ENCODE data around the gene CDK16. TPM values are rescaled to one million over a fixed set of nuclear protein-coding genes. Genes with fewer than 3 reads are reported as not detected.

Gene CDK16
- total and polyA plus RNA-seq, 9 of the 15 experiments (the other 6 are each of a cell fraction or from before 2014, with no cell fraction given) = 3.9 to 104 (median 57.5) TPM

DNA sequence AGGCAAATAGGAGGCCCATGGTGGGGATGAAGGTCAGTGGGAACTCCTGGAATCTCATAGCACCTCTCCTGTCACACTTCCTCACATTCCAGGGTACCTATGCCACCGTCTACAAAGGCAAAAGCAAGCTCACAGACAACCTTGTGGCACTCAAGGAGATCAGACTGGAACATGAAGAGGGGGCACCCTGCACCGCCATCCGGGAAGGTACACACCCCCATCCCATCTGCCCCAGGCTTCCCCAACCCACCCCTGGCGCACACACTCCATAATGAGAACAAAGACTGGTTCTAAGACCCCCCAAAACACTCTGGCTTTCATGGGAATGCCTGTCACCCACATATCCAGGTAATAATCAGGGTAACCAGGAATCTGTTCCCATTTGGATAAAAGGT is 6.4 kb downstream of the CDK16 start:
- peaks cover under 1% of the 10 kb centered on the region for H3K9me1 ChIP-seq (ENCODE audit: control insufficient read depth, insufficient read depth, low read length)
- H3K79me2 ChIP-seq (ENCODE audit: control insufficient read depth, insufficient read depth, low read length) = peaks cover 29% of the 10 kb centered on the region
- H3K27ac ChIP-seq (ENCODE audit: extremely low read depth, low read depth, low read length) = no peak overlapping the region
- H3K9ac ChIP-seq (ENCODE audit: insufficient read depth in 1 of 2, low read depth in 2 of 2, low read length in 2 of 2) = no peak overlapping the region
- FAIRE-seq = no peak
- no peak for ATAC-seq
- 100% methylated on average over 2 of the region's 4 CpGs for WGBS (ENCODE audit: insufficient coverage, low coverage, missing lambda C conversion rate)
- peaks cover 8 to 13% of the 10 kb centered on the region in 2 experiments; a peak in 3 of 5 replicates for H3K4me1 ChIP-seq (replicated peaks in 1 of 2; ENCODE audit: control insufficient read depth in 2 of 2, insufficient read depth in 2 of 2, low read length in 2 of 2)
- no TSS peak for BruUV-seq (replicated peaks)
- POLR2A ChIA-PET = interaction anchor here (2.1 kb wide), 1 partner anchor 8 kb away, joined by 10 read pairs; the partner anchor contains the start of gene USP11
- peaks cover 22% of the 10 kb centered on the region for H4K20me1 ChIP-seq (replicated peaks; ENCODE audit: control insufficient read depth, insufficient read depth, low read length)
- TF ChIP-seq FOS (IDR thresholded peaks at IDR 0.05; ENCODE audit: extremely low read depth, insufficient read length) (no peak), ARID2 (IDR thresholded peaks at IDR 0.05) (no peak), SAFB2 (IDR thresholded peaks at IDR 0.05; ENCODE audit: borderline replicate concordance, low read depth, low read length, severe bottlenecking) (no peak), TEAD2 (tag; IDR thresholded peaks at IDR 0.05) (no peak), ETV1 (tag; conservative IDR thresholded peaks at IDR 0.05; ENCODE audit: low read depth) (no peak), BCOR (IDR thresholded peaks at IDR 0.05) (no peak), HIVEP1 (CRISPR knock-in tag; IDR thresholded peaks at IDR 0.05) (no peak), MEF2A (IDR thresholded peaks at IDR 0.05; ENCODE audit: control insufficient read depth, low read depth, low read length) (no peak), FOXK2 (conservative IDR thresholded peaks at IDR 0.05 in 1 of 2, IDR thresholded peaks at IDR 0.05 in 1 of 2; ENCODE audit: low read depth in 2 of 2) (no peak), ZKSCAN3 (CRISPR knock-in tag; IDR thresholded peaks at IDR 0.05) (no peak)
- TF ChIP-seq, protein P1, sequence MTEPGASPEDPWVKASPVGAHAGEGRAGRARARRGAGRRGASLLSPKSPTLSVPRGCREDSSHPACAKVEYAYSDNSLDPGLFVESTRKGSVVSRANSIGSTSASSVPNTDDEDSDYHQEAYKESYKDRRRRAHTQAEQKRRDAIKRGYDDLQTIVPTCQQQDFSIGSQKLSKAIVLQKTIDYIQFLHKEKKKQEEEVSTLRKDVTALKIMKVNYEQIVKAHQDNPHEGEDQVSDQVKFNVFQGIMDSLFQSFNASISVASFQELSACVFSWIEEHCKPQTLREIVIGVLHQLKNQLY (CRISPR knock-in tag; conservative IDR thresholded peaks at IDR 0.05) = no peak
- TF ChIP-seq, protein P2, sequence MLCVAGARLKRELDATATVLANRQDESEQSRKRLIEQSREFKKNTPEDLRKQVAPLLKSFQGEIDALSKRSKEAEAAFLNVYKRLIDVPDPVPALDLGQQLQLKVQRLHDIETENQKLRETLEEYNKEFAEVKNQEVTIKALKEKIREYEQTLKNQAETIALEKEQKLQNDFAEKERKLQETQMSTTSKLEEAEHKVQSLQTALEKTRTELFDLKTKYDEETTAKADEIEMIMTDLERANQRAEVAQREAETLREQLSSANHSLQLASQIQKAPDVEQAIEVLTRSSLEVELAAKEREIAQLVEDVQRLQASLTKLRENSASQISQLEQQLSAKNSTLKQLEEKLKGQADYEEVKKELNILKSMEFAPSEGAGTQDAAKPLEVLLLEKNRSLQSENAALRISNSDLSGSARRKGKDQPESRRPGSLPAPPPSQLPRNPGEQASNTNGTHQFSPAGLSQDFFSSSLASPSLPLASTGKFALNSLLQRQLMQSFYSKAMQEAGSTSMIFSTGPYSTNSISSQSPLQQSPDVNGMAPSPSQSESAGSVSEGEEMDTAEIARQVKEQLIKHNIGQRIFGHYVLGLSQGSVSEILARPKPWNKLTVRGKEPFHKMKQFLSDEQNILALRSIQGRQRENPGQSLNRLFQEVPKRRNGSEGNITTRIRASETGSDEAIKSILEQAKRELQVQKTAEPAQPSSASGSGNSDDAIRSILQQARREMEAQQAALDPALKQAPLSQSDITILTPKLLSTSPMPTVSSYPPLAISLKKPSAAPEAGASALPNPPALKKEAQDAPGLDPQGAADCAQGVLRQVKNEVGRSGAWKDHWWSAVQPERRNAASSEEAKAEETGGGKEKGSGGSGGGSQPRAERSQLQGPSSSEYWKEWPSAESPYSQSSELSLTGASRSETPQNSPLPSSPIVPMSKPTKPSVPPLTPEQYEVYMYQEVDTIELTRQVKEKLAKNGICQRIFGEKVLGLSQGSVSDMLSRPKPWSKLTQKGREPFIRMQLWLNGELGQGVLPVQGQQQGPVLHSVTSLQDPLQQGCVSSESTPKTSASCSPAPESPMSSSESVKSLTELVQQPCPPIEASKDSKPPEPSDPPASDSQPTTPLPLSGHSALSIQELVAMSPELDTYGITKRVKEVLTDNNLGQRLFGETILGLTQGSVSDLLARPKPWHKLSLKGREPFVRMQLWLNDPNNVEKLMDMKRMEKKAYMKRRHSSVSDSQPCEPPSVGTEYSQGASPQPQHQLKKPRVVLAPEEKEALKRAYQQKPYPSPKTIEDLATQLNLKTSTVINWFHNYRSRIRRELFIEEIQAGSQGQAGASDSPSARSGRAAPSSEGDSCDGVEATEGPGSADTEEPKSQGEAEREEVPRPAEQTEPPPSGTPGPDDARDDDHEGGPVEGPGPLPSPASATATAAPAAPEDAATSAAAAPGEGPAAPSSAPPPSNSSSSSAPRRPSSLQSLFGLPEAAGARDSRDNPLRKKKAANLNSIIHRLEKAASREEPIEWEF (CRISPR knock-in tag; IDR thresholded peaks at IDR 0.05) = no peak
- H3K36me3 ChIP-seq (ENCODE audit: control insufficient read depth, insufficient read depth, low read length) = peaks cover 85% of the 10 kb centered on the region; the same call in 2 of the 3 replicates
- H3K27me3 ChIP-seq (ENCODE audit: control insufficient read depth in 2 of 2, insufficient read depth in 2 of 2, low read length in 2 of 2) = no peaks in the 10 kb centered on the region
- intact Hi-C loops (cut with micrococcal nuclease) = no loop called here
- in situ Hi-C loops (cut with MboI) = no loop called here
- no peaks in the 10 kb centered on the region for H3K9me3 ChIP-seq (replicated peaks; ENCODE audit: control insufficient read depth, insufficient read depth, low read depth, low read length)
- no peak overlapping the region for H3K4me2 ChIP-seq (ENCODE audit: insufficient read depth, low read length)
- no peak for DNase-seq (ENCODE audit: extremely low read depth in 1 of 4, low spot score in 3 of 4)
- H3K4me3 ChIP-seq = no peak overlapping the region
- no peak overlapping the region for H2AFZ ChIP-seq (ENCODE audit: low read depth, low read length)
- CTCF ChIA-PET (ENCODE audit: low intra/inter-chr PET ratio) = interaction anchor here (0.6 kb wide), 1 partner anchor 13 kb away, joined by 5 read pairs; no protein-coding TSS in a partner anchor
